GM12878 (cell line): ENCODE results near the gene ZNF200. TPM values are rescaled to one million over a fixed set of nuclear protein-coding genes. Genes with fewer than 3 reads are reported as not detected.

Experiments used
- BCLAF1 ChIP-seq: fragments of 450-650 bp; IDR thresholded peaks from 2 replicates; pipeline ENCODE4 v1.6.1; 2017; ENCODE audit warnings: antibody characterized with exemption, mild to moderate bottlenecking, moderate library complexity
- CBX5 ChIP-seq: sonication (generic); IDR thresholded peaks from 2 replicates; pipeline ENCODE4 v1.6.1; 2016; ENCODE audit warnings: low read depth, moderate library complexity, mild to moderate bottlenecking, inconsistent platforms
- CREM ChIP-seq: IDR thresholded peaks from 2 replicates; pipeline ENCODE4 v1.6.1; 2014; ENCODE audit warnings: antibody characterized with exemption, low read depth
- E4F1 ChIP-seq: fragments of 450-650 bp; IDR thresholded peaks from 2 replicates; pipeline ENCODE4 v1.6.1; 2018; ENCODE audit warnings: borderline replicate concordance, mild to moderate bottlenecking; ENCODE audit not compliant: partially characterized antibody
- FOXM1 ChIP-seq: IDR thresholded peaks from 2 replicates; pipeline ENCODE4 v1.6.1; 2012; ENCODE audit warnings: low read depth, mild to moderate bottlenecking, inconsistent platforms, low read length, moderate library complexity
- HDGF ChIP-seq: fragments of 450-650 bp; IDR thresholded peaks from 2 replicates; pipeline ENCODE4 v1.6.1; 2016; ENCODE audit warnings: antibody characterized with exemption
- KAT2A ChIP-seq: conservative IDR thresholded peaks from 2 replicates; pipeline ENCODE4 v1.6.1; 2011; ENCODE audit warnings: low read depth, low read length; ENCODE audit not compliant: control insufficient read depth
- MAX ChIP-seq: IDR thresholded peaks from 2 replicates; pipeline ENCODE4 v1.6.1; 2012; ENCODE audit warnings: low read depth, low read length, improper control_type of control experiment
- NFXL1 ChIP-seq: fragments of 450-650 bp; IDR thresholded peaks from 2 replicates; pipeline ENCODE4 v1.6.1; 2017; ENCODE audit warnings: antibody characterized with exemption, mild to moderate bottlenecking, borderline replicate concordance
- SUPT20H ChIP-seq: IDR thresholded peaks from 2 replicates; pipeline ENCODE4 v1.6.1; 2011; ENCODE audit warnings: low read depth, mild to moderate bottlenecking, low read length, moderate library complexity, borderline replicate concordance; ENCODE audit not compliant: control insufficient read depth
- TCF7 ChIP-seq: IDR thresholded peaks from 2 replicates; pipeline ENCODE4 v1.6.1; 2014; ENCODE audit warnings: antibody characterized with exemption, borderline replicate concordance
- USF2 ChIP-seq: IDR thresholded peaks from 2 replicates; pipeline ENCODE4 v1.6.1; 2011; ENCODE audit warnings: low read depth, low read length, improper control_type of control experiment, borderline replicate concordance
- ZNF592 ChIP-seq: fragments of 450-650 bp; IDR thresholded peaks from 2 replicates; pipeline ENCODE4 v1.6.1; 2017; ENCODE audit warnings: mild to moderate bottlenecking, moderate library complexity
- ZSCAN29 ChIP-seq: fragments of 450-650 bp; IDR thresholded peaks from 2 replicates; pipeline ENCODE4 v1.6.1; 2017; ENCODE audit warnings: mild to moderate bottlenecking, moderate library complexity
- polyA plus RNA-seq, 11 experiments: library from polyadenylated mRNA; depleted of rRNA in 4 of 11; unstranded in 6 of 11; stranded (reverse) in 5 of 11; fragments of >200 nt; fragmentation: Nextera tagmentation in 4 of 11; fragmentation: Illumina TruSeq in 1 of 11; extraction: Ambion mirVana in 4 of 11; extraction: Trizol in 1 of 11; gene quantifications; 1 replicate in 1 of 11; 2 replicates in 10 of 11; pipeline versions ENCODE4 v1.2.1 to v1.2.3, GENCODE V29; 2011 to 2016; ENCODE audit warnings: inconsistent platforms in 2 of 11, missing spikeins in 2 of 11, low read depth in 1 of 11
- total RNA-seq, 4 experiments: library from RNA; depleted of rRNA in 3 of 4; stranded (reverse); fragments of >200 nt in 3 of 4; fragmentation: Illumina TruSeq in 1 of 4; extraction: Trizol in 1 of 4; gene quantifications; 2 replicates each; pipeline versions ENCODE4 v1.2.1 to v1.2.3, GENCODE V29; 2013 to 2021
- TF ChIP-seq, protein P1 (sequence below): fragments of 450-650 bp; conservative IDR thresholded peaks from 2 replicates; pipeline ENCODE4 v1.6.1; 2017; ENCODE audit warnings: mild to moderate bottlenecking, moderate library complexity

Gene ZNF200
- total and polyA plus RNA-seq, 10 of the 15 experiments (the other 5 are each of a cell fraction or from before 2014, with no cell fraction given), result 4.0 to 13.9 (median 9.6) TPM

- TF ChIP-seq BCLAF1 (no peak), KAT2A (no peak), CBX5 (0 out of 2 replicates have a peak, but pooled peaks have one; percentile 19), NFXL1 (no peak), ZSCAN29 (no peak), ZNF592 (no peak), FOXM1 (no peak), SUPT20H (no peak), TCF7 (no peak), HDGF (peak; percentile 79), MAX (peak; percentile 82), USF2 (no peak; the same call in none of the 2 replicates), CREM (peak; percentile 61; the same call in 1 of the 2 replicates), E4F1 (peak; percentile 28)
- TF ChIP-seq, protein P1, sequence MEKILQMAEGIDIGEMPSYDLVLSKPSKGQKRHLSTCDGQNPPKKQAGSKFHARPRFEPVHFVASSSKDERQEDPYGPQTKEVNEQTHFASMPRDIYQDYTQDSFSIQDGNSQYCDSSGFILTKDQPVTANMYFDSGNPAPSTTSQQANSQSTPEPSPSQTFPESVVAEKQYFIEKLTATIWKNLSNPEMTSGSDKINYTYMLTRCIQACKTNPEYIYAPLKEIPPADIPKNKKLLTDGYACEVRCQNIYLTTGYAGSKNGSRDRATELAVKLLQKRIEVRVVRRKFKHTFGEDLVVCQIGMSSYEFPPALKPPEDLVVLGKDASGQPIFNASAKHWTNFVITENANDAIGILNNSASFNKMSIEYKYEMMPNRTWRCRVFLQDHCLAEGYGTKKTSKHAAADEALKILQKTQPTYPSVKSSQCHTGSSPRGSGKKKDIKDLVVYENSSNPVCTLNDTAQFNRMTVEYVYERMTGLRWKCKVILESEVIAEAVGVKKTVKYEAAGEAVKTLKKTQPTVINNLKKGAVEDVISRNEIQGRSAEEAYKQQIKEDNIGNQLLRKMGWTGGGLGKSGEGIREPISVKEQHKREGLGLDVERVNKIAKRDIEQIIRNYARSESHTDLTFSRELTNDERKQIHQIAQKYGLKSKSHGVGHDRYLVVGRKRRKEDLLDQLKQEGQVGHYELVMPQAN, result peak; percentile 92
Observed at GRCh38 chr16:3264137-3265036, 29.4 kb upstream of the ZNF200 start (continued).
